Adipocyte (in vitro differentiated cells): ENCODE data around the gene MGRN1.

Experiments used
- DNase-seq: peaks from one replicate; pipeline ENCODE4 v3.0.0-alpha.2; 2015; ENCODE audit warnings: low read depth
- H3K27me3 ChIP-seq: replicated peaks from 2 replicates; pipeline ENCODE4 v1.7.0; 2013; ENCODE audit warnings: mild to moderate bottlenecking, low read length, moderate library complexity; ENCODE audit not compliant: control insufficient read depth, insufficient read depth
- H3K36me3 ChIP-seq: 2 replicates; pipeline ENCODE4 v1.7.0; 2013; ENCODE audit warnings: low read length, mild to moderate bottlenecking, moderate library complexity; ENCODE audit not compliant: control insufficient read depth, insufficient read depth, severe bottlenecking
- H3K4me1 ChIP-seq: 2 replicates; pipeline ENCODE4 v1.7.0; 2013; ENCODE audit warnings: mild to moderate bottlenecking, low read length, moderate library complexity; ENCODE audit not compliant: control insufficient read depth, insufficient read depth
- H3K4me3 ChIP-seq: 2 replicates; pipeline ENCODE4 v1.7.0; 2013; ENCODE audit warnings: mild to moderate bottlenecking, low read length, moderate library complexity
- H3K9ac ChIP-seq: 2 replicates; pipeline ENCODE4 v1.7.0; 2013; ENCODE audit warnings: mild to moderate bottlenecking, low read length, moderate library complexity
- H3K9me3 ChIP-seq: 2 replicates; pipeline ENCODE4 v1.7.0; 2013; ENCODE audit warnings: mild to moderate bottlenecking, low read length, moderate library complexity; ENCODE audit not compliant: control insufficient read depth

MGRN1 gene

DNA sequence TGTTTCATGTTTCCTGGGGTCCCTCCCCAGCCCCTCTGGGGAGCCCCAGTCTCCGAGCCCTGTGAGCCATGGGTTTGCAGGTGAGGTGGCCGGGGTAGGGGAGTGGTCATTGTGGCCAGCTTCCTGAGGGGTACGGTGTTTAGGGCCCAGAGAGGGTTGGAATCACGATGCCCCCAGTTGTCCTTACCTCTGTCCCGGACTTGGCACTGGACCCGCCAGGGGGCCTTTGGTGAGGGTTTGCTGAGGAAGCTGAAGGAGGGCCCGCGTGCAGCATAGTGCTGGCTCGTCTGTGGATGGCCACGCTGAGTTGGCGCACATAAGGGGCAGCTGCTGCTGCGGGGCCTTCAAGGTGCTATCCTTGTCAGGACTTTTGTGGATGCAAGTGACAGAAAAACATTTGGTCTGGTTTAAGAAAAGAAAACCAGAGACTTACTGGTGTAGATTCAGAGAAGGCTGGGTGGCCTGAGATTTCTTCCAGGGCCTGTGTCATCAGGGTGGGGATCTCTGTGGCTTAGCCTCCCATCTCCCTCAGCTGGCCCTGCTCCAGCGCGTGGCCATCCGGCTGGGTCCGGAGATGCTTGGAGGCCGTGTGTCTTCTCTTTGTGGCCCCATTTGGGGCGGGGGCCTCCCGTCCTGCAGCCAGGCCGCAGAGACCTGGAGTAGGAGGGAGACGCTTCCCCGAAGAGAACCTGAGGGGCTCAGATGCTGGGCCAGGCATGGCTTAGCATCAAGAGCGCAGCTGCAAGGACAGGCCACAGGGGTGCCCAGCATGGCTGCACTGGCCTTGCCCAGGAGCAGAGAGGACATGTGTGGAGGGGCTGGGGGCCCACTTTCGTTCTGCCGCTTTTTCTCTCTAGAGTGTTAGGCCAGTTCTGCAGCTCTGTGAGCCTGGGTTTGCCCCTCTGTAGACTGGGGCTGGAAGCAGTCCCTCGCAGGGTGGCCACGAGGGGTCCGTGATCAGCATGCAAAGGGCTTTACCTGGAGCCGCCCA lies 35.0 kb downstream of the MGRN1 start:
- Histone ChIP-seq H3K4me3 (no peak overlapping the region), H3K36me3 (peaks cover 50% of the 10 kb centered on the region), H3K27me3 (no peaks in the 10 kb centered on the region), H3K9ac (no peak overlapping the region), H3K4me1 (no peaks in the 10 kb centered on the region), H3K9me3 (no peaks in the 10 kb centered on the region)
- no peak for DNase-seq

DNA sequence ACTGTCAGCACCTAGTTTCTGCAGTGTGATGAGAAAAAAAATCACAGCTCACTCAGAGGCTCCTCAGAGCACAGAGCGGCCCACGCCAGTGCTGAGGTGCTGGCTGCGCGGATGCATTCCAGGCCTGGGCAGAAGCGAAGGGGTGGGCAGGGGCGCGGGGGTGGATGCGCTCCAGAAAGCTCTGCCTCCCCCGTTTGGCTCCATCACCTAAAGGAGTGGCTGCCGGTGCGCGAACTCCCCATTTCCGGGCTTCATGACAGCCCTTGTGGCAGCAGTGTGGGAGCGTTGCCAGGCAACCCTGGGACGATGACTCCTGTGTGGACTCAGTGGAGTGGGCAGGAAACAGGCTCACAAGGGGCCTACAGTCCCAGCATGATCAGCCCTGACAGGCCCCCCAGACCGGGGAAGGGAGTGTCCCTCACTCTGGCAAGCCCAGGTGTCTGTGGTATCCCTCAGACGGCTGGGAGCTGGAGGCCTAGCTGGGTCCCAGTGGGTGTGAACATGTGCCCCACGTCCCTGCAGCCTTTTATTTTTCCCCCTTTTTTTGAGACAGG lies 35.9 kb downstream of the MGRN1 start:
- peak; percentile 22 for DNase-seq
- Histone ChIP-seq H3K4me3 (no peak overlapping the region), H3K9ac (no peak overlapping the region), H3K36me3 (peaks cover 50% of the 10 kb centered on the region), H3K9me3 (no peaks in the 10 kb centered on the region), H3K27me3 (no peaks in the 10 kb centered on the region), H3K4me1 (no peaks in the 10 kb centered on the region)

DNA sequence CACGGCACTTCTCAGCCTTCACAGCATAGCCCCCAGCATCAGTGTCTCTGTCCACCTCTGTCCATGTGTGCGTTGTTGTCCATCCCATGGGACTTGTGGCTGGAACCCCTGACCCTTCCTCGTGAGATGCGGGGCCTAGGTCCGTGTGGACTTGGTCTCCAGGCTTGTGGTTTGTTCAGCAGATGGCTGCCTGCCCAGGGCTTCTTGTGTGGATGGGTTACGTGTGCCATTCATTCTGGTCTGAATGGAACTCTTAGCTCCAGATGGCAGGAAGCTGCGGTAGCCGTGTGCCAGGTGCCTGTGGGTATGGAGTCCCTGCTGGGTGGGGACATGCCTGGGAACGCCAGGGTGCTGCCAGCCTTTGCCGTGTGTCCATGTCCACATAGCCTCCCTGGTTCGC lies 37.0 kb downstream of the MGRN1 start:
- H3K36me3 ChIP-seq, result peaks cover 46% of the 10 kb centered on the region
- H3K4me1 ChIP-seq, result no peaks in the 10 kb centered on the region
- H3K9me3 ChIP-seq, result no peaks in the 10 kb centered on the region
- no peak overlapping the region for H3K9ac ChIP-seq
- no peak for DNase-seq
- no peaks in the 10 kb centered on the region for H3K27me3 ChIP-seq
- H3K4me3 ChIP-seq, result no peak overlapping the region

DNA sequence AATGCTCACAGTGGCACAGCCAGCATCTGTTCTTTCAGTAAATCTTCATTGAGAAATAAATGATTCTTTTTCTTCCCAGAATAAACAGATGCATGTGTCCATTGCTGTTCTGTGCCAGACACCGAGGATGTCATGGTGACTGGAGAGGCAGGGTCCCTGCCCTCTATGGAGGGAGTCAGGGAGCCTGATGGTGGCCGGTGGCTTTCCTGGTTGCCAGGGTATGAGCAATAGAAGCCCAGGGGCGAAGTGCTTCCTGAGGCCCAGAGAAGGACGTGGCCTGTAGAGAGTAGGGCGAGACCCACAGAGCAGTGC lies 38.8 kb downstream of the MGRN1 start:
- H3K4me3 ChIP-seq, result no peak overlapping the region
- no peaks in the 10 kb centered on the region for H3K27me3 ChIP-seq
- no peak for DNase-seq
- H3K9ac ChIP-seq, result no peak overlapping the region
- H3K9me3 ChIP-seq, result no peaks in the 10 kb centered on the region
- peaks cover 51% of the 10 kb centered on the region for H3K36me3 ChIP-seq
- no peaks in the 10 kb centered on the region for H3K4me1 ChIP-seq

DNA sequence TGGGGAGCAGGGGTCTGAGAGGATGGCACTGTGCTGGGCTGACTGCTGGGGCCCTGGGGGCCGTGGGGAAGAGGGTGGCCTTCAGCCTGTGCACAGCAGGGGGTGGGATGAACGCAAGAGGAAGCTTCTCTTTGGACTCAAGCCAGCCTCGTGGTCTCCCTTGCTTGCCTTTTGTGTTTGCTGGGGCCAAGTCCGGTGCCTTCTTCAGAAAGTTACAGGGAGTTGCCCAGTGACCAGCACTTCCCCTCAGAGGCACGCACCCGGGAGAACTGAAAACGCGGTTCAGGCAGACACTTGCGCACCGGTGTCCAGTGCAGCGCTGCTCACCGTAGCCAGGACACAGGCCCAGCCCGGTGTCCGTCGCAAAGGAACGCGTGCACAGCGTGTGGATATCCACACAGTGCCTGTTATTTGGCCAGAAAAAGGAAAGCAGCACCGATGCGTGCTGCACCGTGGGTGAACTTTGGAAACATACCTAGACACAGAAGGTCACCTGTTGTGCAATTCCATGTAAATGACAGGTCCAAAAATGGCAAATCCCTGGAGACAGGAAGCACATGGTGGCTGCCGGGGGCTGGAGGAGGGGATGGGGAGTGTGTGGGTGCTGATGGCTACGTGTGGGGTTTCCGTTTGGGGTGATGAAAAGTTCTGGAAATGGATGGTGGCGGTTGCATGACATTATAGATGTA lies 39.3 kb downstream of the MGRN1 start:
- Histone ChIP-seq H3K4me1 (no peaks in the 10 kb centered on the region), H3K27me3 (no peaks in the 10 kb centered on the region), H3K9me3 (no peaks in the 10 kb centered on the region), H3K9ac (no peak overlapping the region), H3K36me3 (peaks cover 54% of the 10 kb centered on the region), H3K4me3 (no peak overlapping the region)
- DNase-seq, result no peak

DNA sequence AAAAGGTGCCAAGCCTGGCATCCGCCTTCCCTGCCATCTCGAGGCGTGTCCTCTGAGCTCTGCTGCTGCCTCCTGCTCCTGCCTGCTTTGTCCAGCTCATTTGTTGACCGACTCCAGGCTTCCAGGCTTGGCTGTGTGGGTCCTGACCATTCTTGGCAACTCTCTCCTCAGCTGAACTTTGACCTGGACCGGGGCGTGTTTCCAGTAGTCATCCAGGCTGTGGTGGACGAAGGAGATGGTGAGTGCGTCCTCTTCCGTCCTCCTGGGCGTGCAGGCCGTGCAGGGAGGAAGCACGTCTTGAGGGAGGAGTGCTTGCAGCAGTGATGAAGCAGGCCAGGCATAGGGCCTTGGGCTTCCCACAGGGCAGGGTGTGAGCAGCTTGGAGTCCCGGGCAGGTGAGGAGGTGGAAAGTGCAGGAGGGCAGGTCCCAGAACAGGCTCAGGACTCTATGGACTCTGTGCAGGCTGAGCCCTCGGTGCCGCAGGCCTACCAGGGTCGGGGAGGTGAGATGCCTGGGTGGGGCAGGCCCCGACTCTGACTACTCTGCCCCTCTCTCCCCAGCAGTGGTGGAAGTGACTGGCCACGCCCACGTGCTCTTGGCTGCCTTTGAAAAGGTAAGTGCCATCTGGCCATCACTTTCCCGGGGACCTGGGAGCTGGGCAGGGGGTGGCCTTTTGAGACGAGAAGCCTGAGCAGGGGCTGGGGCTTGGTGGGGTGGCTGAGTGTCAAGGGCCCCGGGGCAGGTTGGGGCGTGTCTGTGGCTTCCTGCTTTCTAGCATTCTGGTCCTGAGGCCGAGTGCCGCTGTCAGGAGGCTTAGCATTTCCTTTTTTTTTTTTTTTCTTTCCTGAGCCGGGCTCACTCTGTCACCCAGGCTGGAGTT lies 40.2 kb downstream of the MGRN1 start:
- Histone ChIP-seq H3K9me3 (no peaks in the 10 kb centered on the region), H3K27me3 (no peaks in the 10 kb centered on the region), H3K4me1 (no peaks in the 10 kb centered on the region), H3K4me3 (no peak overlapping the region), H3K36me3 (peaks cover 59% of the 10 kb centered on the region), H3K9ac (no peak overlapping the region)
- DNase-seq, result no peak

DNA sequence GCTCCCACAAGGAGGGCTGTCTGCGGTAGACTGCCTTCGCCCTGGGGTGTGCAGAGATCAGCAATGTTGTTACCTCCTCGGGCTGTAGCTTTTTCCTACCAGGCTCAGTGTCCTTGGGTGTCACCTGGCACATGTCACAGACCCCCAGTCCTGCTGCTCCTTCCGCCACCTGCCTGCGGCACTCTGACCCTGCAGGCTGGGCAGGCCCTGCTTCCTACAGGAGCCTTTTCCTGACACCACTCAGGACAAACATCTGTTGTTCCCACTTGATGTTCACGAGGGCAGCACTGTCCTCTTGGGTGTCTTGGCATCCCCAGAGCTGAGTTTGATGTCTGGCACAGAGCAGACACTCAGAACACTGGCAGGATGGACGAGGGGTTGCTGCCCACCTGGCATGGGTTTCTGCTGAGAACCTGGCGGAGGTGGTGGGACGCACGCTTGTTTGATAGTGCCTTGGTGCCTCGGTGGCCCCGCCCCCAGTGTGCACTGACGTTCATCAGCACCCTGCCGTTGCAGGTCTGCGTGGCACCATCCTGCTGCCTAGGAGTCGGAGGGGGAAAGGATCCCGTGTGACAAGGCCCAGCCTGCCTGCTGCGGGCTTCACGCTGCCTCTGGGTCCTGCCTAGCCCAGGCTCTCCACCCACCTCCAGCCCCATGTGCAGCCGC lies 42.0 kb downstream of the MGRN1 start:
- Histone ChIP-seq H3K27me3 (no peaks in the 10 kb centered on the region), H3K9ac (no peak overlapping the region), H3K9me3 (no peaks in the 10 kb centered on the region), H3K4me3 (no peak overlapping the region), H3K36me3 (peaks cover 69% of the 10 kb centered on the region), H3K4me1 (no peaks in the 10 kb centered on the region)
- no peak for DNase-seq

DNA sequence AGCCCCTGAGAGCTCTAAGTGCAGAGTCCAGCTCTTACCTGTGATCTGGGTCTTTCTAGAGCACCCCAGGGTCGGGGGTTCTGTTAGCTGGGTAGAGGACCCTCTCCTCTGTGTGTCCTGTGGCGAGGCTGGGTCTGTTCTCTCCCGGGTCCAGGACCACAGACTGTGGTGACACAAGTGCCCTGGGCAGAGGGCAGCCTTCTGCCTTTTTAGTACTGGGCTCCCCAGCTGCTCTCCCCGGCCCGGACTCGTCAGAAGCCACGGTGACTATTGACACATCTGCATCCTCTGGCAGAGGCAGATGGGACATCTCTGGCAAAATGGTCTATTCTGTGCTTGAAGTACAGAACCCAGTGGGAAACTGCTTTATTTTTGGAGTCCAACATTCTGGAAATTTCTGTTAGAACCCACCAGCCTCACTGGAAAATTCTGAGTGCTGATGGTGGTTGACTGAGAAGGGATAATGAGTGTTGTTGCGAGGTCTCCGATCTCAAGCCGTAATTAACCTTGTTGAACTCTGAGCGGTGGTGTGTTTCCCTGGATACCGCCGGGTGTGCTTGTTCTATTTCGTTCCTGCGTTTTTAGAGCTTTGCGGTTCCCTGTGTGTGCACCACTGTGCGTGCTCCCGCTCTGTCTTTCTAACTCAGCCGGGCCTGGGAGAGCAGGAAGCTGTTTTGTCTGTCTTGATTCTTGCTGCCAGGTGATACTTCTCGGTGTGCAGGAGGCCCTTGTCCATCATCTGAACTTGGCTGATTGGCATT lies 42.8 kb downstream of the MGRN1 start:
- H3K27me3 ChIP-seq, result no peaks in the 10 kb centered on the region
- DNase-seq, result no peak
- peaks cover 70% of the 10 kb centered on the region for H3K36me3 ChIP-seq
- no peaks in the 10 kb centered on the region for H3K9me3 ChIP-seq
- H3K9ac ChIP-seq, result no peak overlapping the region
- no peak overlapping the region for H3K4me3 ChIP-seq
- no peaks in the 10 kb centered on the region for H3K4me1 ChIP-seq

DNA sequence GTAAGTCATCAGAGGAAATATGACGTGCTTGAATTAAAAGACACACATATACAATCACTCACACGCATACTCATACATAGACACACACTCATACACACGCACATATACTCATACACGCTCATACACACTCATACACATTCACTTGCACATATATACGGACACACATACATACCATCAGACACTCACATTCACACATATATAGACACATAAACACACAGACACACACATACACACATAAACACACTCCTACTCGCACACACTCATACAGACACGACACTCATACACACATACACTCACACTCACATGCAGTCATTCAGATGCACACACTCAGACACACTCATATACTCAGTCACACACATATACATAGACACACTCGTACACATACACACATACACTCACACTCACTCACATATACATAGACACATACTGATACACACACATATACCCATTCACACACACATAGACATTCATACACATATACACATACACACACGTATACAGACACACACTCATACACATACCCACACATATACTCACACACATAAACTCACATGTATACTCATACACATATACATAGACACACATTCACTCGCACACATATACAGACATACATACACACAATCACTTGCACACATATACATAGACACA lies 43.8 kb downstream of the MGRN1 start:
- no peaks in the 10 kb centered on the region for H3K9me3 ChIP-seq
- H3K27me3 ChIP-seq, result no peaks in the 10 kb centered on the region
- no peak overlapping the region for H3K9ac ChIP-seq
- no peaks in the 10 kb centered on the region for H3K4me1 ChIP-seq
- DNase-seq, result no peak
- peaks cover 76% of the 10 kb centered on the region for H3K36me3 ChIP-seq
- no peak overlapping the region for H3K4me3 ChIP-seq
